Vagina (tissue), 2 donors: Measurements from ENCODE around the gene SHFL. TPM values are rescaled to one million over a fixed set of nuclear protein-coding genes. Genes with fewer than 3 reads are reported as not detected.

Source experiments
- DNase-seq, 2 donors: peaks; one replicate each; pipeline ENCODE4 v3.0.0-alpha.2; 2017; ENCODE audit errors: extremely low spot score in 2 of 2
- H3K27ac ChIP-seq: fragments of 200-600 bp; sonication (generic); one replicate; pipeline ENCODE4 v1.5.1; 2019
- H3K27me3 ChIP-seq: fragments of 200-600 bp; sonication (generic); one replicate; pipeline ENCODE4 v1.5.1; 2019
- H3K36me3 ChIP-seq, 2 donors: fragments of 200-600 bp; sonication (generic); one replicate each; pipeline ENCODE4 v1.5.1; 2017 to 2019
- H3K4me1 ChIP-seq: fragments of 200-600 bp; sonication (generic); one replicate; pipeline ENCODE4 v1.5.1; 2019
- H3K4me3 ChIP-seq, 2 donors: fragments of 200-600 bp; sonication (generic); 1 replicate in 1 of 2; 2 replicates in 1 of 2; pipeline ENCODE4 v1.5.1; 2016 to 2019
- H3K9me3 ChIP-seq: fragments of 200-600 bp; sonication (generic); one replicate; pipeline ENCODE4 v1.5.1; 2019
- POLR2A ChIP-seq, 2 donors: fragments of 450-650 bp; IDR thresholded peaks; one replicate each; pipeline ENCODE4 v1.6.1; 2017; ENCODE audit warnings: antibody characterized with exemption in 2 of 2, mild to moderate bottlenecking in 2 of 2, moderate library complexity in 2 of 2
- POLR2AphosphoS5 ChIP-seq, 2 donors: sonication (generic); formaldehyde crosslinking; IDR thresholded peaks; one replicate each; pipeline ENCODE4 v1.9.0; 2017; ENCODE audit warnings: antibody characterized with exemption in 2 of 2, mild to moderate bottlenecking in 2 of 2, low read depth in 1 of 2; ENCODE audit not compliant: insufficient read depth in 1 of 2
- intact Hi-C: fragments of 100-400 bp; cut with DNase I; formaldehyde crosslinking; loops from one replicate; pipeline ENCODE4 v1.15.1; 2023
- total RNA-seq: library from RNA; depleted of rRNA; stranded (reverse); fragments of >200 nt; gene quantifications from one replicate; pipeline ENCODE4 v1.2.3, GENCODE V29; 2016
- TF ChIP-seq, protein P1 (sequence below), 3 experiments: fragments of 450-650 bp in 2 of 3; fragments of 200-600 bp in 1 of 3; sonication (generic) in 1 of 3; IDR thresholded peaks; one replicate each; pipeline ENCODE4 v1.5.1; 2017 to 2019; ENCODE audit warnings: antibody characterized with exemption in 3 of 3, mild to moderate bottlenecking in 2 of 3, moderate library complexity in 2 of 3

Gene SHFL
- total RNA-seq, 1 donor from 2014 or later, result 46.9 TPM

DNA sequence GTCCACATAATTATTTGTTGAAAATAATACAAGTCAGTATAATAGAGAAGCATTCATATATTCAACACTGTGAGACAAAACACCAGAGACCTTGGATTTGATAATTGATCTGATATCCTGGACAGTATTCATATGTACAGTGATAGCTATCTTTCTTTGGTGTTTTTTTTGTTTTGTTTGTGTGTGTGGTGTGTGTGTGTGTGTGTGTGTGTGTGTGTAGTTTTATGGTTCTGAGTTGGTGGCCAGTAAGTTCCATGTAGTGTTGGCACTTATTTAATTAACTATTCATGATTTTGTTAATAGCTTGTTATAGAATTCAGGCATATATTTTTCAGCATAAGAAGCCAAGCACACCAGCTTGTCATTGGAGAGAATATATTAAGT lies 18.0 kb downstream of the SHFL start:
- H3K27ac ChIP-seq, result no peak overlapping the region
- H3K4me3 ChIP-seq, result no peak overlapping the region
- no peaks in the 10 kb centered on the region for H3K9me3 ChIP-seq
- DNase-seq, result no peak
- TF ChIP-seq POLR2A (IDR thresholded peaks at IDR 0.05) (no peak), POLR2AphosphoS5 (IDR thresholded peaks at IDR 0.05; ENCODE audit: insufficient read depth in 1 of 2, low read depth in 1 of 2) (no peak)
- TF ChIP-seq, protein P1, sequence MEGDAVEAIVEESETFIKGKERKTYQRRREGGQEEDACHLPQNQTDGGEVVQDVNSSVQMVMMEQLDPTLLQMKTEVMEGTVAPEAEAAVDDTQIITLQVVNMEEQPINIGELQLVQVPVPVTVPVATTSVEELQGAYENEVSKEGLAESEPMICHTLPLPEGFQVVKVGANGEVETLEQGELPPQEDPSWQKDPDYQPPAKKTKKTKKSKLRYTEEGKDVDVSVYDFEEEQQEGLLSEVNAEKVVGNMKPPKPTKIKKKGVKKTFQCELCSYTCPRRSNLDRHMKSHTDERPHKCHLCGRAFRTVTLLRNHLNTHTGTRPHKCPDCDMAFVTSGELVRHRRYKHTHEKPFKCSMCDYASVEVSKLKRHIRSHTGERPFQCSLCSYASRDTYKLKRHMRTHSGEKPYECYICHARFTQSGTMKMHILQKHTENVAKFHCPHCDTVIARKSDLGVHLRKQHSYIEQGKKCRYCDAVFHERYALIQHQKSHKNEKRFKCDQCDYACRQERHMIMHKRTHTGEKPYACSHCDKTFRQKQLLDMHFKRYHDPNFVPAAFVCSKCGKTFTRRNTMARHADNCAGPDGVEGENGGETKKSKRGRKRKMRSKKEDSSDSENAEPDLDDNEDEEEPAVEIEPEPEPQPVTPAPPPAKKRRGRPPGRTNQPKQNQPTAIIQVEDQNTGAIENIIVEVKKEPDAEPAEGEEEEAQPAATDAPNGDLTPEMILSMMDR (IDR thresholded peaks at IDR 0.05), result no peak
- no peaks in the 10 kb centered on the region for H3K27me3 ChIP-seq
- peaks cover 0 to 17% of the 10 kb centered on the region in 2 donors for H3K36me3 ChIP-seq
- H3K4me1 ChIP-seq, result peaks cover 21% of the 10 kb centered on the region
- intact Hi-C loops, result no loop called here

DNA sequence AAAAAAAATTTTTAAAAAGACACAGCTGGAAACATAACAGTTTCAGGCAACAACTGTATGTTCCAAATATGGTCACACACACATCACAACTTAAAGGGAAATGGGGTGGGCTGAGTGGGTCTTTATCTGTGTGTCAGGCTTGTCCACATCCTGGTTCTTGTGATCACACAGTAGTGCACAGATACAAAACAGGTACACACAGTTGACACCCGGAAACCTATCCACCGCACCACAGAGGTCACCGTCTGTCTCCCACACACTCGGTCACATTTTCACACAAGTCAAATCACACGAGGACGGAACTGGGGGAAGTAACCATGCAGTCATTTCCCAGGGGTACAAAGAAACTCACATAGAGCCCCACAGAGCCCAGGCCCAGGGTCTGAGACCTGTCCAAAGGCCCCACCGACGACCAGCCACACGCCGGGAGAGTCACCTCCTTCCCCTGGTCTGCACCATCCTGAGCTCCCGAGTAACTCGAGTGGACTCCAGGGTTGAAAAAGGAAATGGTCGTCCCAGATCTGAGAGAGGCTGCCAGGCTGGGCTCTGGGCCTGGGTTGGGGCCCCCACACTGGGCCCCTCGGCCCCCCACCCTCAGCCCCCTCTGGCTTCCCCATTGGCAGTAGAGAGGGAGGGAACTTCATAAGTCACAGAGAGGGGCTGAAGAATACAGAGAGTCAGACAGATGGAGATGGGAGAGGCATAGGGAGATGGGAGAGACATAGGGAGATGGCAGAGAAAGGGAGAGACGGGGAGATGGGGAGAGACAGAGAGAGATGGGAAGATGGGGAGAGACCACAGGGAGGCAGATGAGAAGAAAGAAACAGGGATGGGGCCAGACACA lies 18.8 kb downstream of the SHFL start:
- Histone ChIP-seq H3K4me1 (peaks cover 21% of the 10 kb centered on the region), H3K36me3 (peaks cover 0 to 25% of the 10 kb centered on the region in 2 donors), H3K27ac (peak overlapping the region; percentile 44), H3K4me3 (no peak overlapping the region), H3K9me3 (no peaks in the 10 kb centered on the region), H3K27me3 (no peaks in the 10 kb centered on the region)
- TF ChIP-seq POLR2AphosphoS5 (IDR thresholded peaks at IDR 0.05; ENCODE audit: insufficient read depth in 1 of 2, low read depth in 1 of 2) (no peak), POLR2A (IDR thresholded peaks at IDR 0.05) (no peak)
- TF ChIP-seq, protein P1 (IDR thresholded peaks at IDR 0.05), result no peak
- peak; percentile 85 to 90 for DNase-seq
- intact Hi-C loops, result no loop called here

DNA sequence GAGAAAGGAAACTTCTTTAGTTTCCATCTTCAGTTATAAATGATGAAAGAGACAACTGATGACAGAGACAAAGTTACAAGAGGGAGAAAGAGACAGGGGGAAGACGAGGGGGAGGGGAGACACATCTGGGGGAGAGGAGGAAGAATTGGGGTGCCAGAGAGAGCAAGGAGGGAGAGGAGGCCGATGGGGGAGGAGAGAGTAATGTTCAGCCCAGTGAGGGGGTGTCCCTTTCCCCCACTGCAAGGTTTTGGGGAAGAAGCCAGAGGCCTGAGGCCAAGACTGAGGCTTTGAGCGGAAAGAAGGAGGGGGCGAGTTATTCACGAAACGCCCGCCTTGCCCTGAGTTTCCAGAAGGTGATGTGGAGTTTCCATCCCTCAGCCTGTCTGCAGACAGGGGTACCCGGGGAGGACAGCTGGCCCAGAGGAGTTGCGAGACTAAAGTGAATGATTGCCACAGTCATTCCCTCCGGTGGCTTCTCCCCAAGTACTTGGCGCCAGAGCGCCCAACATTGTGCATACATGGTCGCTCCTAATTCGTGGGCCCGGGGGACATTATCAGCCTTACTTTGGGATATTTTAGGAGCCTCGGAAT lies 19.5 kb downstream of the SHFL start:
- Histone ChIP-seq H3K4me3 (peak overlapping the region; percentile 71 to 89), H3K36me3 (peaks cover 0 to 32% of the 10 kb centered on the region in 2 donors), H3K4me1 (peaks cover 21% of the 10 kb centered on the region), H3K27me3 (no peaks in the 10 kb centered on the region), H3K27ac (peak overlapping the region; percentile 44), H3K9me3 (no peaks in the 10 kb centered on the region)
- intact Hi-C loops, result no loop called here
- TF ChIP-seq POLR2AphosphoS5 (IDR thresholded peaks at IDR 0.05; ENCODE audit: insufficient read depth in 1 of 2, low read depth in 1 of 2) (no peak), POLR2A (IDR thresholded peaks at IDR 0.05) (no peak)
- TF ChIP-seq, protein P1 (IDR thresholded peaks at IDR 0.05), result no peak
- DNase-seq, result no peak

DNA sequence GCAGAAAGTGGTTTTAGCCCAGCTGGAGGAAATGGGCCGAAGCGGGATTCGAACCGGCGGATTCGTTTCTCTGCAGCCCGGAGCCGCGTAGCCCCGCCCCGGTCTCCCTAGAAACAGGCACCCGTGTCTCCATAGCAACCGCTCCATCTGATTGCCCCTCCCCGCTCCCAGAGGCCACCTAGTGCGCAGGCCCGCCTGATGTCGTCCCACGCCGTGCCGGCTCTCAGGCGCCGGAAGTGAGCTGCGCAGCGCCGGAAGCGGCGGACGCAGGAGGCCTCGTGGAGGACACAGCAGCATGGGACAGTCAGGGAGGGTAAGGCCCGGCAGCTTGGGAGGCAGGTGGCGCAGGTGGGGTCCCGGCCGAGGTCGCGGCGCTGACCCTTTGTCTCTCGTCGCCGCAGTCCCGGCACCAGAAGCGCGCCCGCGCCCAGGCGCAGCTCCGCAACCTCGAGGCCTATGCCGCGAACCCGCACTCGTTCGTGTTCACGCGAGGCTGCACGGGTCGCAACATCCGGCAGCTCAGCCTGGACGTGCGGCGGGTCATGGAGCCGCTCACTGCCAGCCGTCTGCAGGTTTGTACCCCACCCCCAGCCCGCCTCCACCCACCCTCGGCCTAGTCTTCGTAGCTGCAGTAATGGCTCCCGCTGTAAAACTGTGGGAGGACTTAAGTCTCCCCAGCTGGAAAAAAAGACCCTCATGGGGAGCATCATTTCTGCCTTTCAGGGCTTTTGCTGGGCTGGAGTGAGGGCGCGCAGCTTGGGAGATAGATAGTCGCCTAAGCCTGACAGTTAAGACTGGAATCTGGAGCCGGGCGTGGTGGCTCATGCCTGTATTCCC lies 20.2 kb downstream of the SHFL start, which contains the start of gene PPAN:
Gene PPAN (plus strand): TSS at position 263 of the 837 bp plus-strand sequence. CDS start 33 bp downstream, at position 296.
- Histone ChIP-seq H3K9me3 (no peaks in the 10 kb centered on the region), H3K27ac (peak within 1 kb of the TSS; percentile 51), H3K4me3 (peak within 1 kb of the TSS; percentile 71 to 89), H3K4me1 (peaks cover 21% of the 10 kb centered on the region), H3K36me3 (peaks cover 0 to 39% of the 10 kb centered on the region in 2 donors), H3K27me3 (no peaks in the 10 kb centered on the region)
- intact Hi-C loops, result no loop called here
- peak; percentile 87 to 97 for TF ChIP-seq POLR2AphosphoS5 (IDR thresholded peaks at IDR 0.05; ENCODE audit: insufficient read depth in 1 of 2, low read depth in 1 of 2)
- no peak for TF ChIP-seq POLR2A (IDR thresholded peaks at IDR 0.05)
- TF ChIP-seq, protein P1 (IDR thresholded peaks at IDR 0.05), result peak in 2 of 3 experiments; percentile 28 to 44
- peak; percentile 94 to 96 for DNase-seq
